Nephron (organoid): ENCODE data around the gene ATP8A1.

ENCODE experiments used
- H3K27ac Mint-ChIP-seq, 3 experiments: 2 replicates each; pipeline ENCODE4 v1.8.0; 2020; ENCODE audit warnings: mixed read lengths in 3 of 3, mild to moderate bottlenecking in 2 of 3, moderate library complexity in 1 of 3
- H3K27me3 Mint-ChIP-seq: 2 replicates; pipeline ENCODE4 v1.8.0; 2021; ENCODE audit warnings: low read depth, mild to moderate bottlenecking, moderate library complexity, mixed read lengths
- H3K36me3 Mint-ChIP-seq: 2 replicates; pipeline ENCODE4 v1.8.0; 2020; ENCODE audit warnings: low read depth, mixed read lengths
- H3K4me1 Mint-ChIP-seq: 2 replicates; pipeline ENCODE4 v1.8.0; 2020; ENCODE audit warnings: mixed read lengths
- H3K4me3 Mint-ChIP-seq, 3 experiments: 2 replicates each; pipeline ENCODE4 v1.8.0; 2020; ENCODE audit warnings: mild to moderate bottlenecking in 3 of 3, mixed read lengths in 3 of 3, moderate library complexity in 2 of 3
- H3K9me3 Mint-ChIP-seq: 2 replicates; pipeline ENCODE4 v1.8.0; 2020; ENCODE audit warnings: mixed read lengths
- TF ChIP-seq, protein P1 (sequence below), 3 experiments: fragments of 200-600 bp; sonication (generic); IDR thresholded peaks; one replicate each; pipeline ENCODE4 v1.5.0; 2021; ENCODE audit warnings: antibody characterized with exemption in 3 of 3; ENCODE audit not compliant: unreplicated experiment in 3 of 3

Gene ATP8A1

DNA sequence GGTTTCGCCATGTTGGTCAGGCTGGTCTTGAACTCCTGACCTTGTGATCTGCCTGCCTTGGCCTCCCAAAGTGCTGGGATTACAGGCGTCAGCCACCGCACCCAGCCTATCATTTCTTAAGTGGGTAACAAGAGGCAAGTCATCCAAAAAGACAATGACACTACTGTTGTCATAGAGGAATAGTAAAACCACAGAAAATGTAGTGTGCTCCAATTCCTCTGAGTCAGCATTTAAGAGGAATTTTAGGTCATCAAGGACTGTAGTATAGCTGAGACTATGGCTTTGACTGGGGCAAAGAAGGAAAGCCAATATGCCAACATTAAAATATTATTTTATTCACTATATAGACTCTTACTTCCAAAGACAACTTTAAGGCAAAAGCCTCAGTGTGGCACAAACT is 48.4 kb downstream of the ATP8A1 start:
- Mint-ChIP-seq H3K4me3 (no peak overlapping the region), H3K27me3 (no peaks in the 10 kb centered on the region), H3K4me1 (peaks cover 16% of the 10 kb centered on the region), H3K9me3 (no peaks in the 10 kb centered on the region), H3K27ac (no peak overlapping the region), H3K36me3 (peaks cover 11% of the 10 kb centered on the region)
- TF ChIP-seq, protein P1, sequence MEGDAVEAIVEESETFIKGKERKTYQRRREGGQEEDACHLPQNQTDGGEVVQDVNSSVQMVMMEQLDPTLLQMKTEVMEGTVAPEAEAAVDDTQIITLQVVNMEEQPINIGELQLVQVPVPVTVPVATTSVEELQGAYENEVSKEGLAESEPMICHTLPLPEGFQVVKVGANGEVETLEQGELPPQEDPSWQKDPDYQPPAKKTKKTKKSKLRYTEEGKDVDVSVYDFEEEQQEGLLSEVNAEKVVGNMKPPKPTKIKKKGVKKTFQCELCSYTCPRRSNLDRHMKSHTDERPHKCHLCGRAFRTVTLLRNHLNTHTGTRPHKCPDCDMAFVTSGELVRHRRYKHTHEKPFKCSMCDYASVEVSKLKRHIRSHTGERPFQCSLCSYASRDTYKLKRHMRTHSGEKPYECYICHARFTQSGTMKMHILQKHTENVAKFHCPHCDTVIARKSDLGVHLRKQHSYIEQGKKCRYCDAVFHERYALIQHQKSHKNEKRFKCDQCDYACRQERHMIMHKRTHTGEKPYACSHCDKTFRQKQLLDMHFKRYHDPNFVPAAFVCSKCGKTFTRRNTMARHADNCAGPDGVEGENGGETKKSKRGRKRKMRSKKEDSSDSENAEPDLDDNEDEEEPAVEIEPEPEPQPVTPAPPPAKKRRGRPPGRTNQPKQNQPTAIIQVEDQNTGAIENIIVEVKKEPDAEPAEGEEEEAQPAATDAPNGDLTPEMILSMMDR (IDR thresholded peaks at IDR 0.05; ENCODE audit: unreplicated experiment in 3 of 3), result no peak

DNA sequence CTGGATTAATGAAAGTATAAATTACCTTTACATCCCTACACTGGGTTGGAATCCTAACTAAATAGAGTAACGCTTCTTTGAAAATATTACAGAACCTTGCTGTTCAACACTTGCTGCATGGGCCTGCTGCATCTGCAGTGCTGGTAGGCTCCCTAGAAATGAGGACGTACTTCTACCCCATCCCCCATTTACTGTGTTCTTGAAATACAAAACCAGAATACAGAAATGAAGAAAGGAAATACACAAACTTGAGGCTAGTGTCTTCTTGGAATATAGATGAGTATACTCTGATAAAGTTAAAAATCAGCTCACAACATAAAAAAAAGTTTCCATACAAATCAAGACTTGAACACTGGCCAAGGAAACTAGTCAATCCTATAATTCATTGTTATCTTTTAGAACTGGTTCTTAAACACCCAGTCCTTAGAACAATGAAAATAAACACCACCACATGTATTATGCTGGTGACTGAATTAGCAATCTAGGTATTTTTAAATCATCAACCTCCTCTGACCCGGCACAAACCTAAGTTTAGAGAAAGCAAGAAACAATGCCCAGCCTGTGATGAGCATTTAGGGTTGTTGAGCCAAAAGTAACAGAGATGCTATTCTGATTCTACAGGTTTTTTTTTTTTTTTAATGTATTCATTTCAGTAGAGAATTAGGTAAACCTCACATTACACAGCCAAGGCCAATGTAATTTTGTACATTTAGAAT is 49.7 kb downstream of the ATP8A1 start:
- H3K9me3 Mint-ChIP-seq, result no peaks in the 10 kb centered on the region
- peaks cover 16% of the 10 kb centered on the region for H3K4me1 Mint-ChIP-seq
- H3K4me3 Mint-ChIP-seq, result no peak overlapping the region
- H3K36me3 Mint-ChIP-seq, result peaks cover 11% of the 10 kb centered on the region
- TF ChIP-seq, protein P1 (IDR thresholded peaks at IDR 0.05; ENCODE audit: unreplicated experiment in 3 of 3), result no peak
- no peaks in the 10 kb centered on the region for H3K27me3 Mint-ChIP-seq
- H3K27ac Mint-ChIP-seq, result no peak overlapping the region

DNA sequence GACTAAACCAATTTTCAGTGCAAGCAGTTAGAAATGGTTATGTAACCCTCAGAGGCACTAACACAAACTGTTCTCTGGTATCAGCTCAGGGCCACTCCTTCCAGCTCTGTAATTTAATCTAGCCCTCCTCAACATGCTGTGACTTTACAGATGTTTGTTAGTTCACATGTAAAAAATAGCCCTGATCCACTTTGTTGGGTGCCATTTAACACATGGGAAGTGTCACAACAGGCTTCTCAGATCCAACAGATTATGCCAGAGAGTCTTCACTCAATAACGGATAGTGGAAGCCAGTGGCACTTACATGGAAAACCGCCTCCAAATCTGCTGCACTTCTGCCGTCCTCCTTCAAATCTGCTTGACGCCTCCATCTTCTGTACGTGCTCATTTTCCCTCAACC is 51.6 kb downstream of the ATP8A1 start:
- no peaks in the 10 kb centered on the region for H3K9me3 Mint-ChIP-seq
- H3K4me3 Mint-ChIP-seq, result no peak overlapping the region
- no peaks in the 10 kb centered on the region for H3K36me3 Mint-ChIP-seq
- H3K27ac Mint-ChIP-seq, result no peak overlapping the region
- peaks cover 16% of the 10 kb centered on the region for H3K4me1 Mint-ChIP-seq
- TF ChIP-seq, protein P1 (IDR thresholded peaks at IDR 0.05; ENCODE audit: unreplicated experiment in 3 of 3), result no peak
- no peaks in the 10 kb centered on the region for H3K27me3 Mint-ChIP-seq

DNA sequence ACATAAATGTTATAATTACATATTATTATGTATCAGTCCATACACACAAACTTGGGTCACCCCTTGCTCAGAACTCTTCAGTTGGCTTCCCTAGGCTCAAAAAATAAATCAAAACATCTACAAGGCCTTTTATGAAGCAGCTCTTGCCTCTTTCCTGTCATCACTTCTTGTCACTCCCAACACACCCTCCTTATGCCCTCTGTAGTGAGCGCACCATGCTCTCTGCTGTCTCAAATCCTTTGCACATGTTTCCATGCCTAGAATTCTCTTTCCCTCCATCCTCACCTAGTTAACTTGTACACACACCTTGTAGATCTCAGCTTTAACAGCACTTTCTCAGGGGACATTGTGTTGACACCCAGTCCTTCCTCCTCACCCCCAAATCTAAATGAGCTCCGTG is 53.0 kb downstream of the ATP8A1 start:
- H3K4me1 Mint-ChIP-seq, result peaks cover 9% of the 10 kb centered on the region
- no peaks in the 10 kb centered on the region for H3K36me3 Mint-ChIP-seq
- H3K27ac Mint-ChIP-seq, result no peak overlapping the region
- TF ChIP-seq, protein P1 (IDR thresholded peaks at IDR 0.05; ENCODE audit: unreplicated experiment in 3 of 3), result no peak
- no peaks in the 10 kb centered on the region for H3K27me3 Mint-ChIP-seq
- H3K4me3 Mint-ChIP-seq, result no peak overlapping the region
- no peaks in the 10 kb centered on the region for H3K9me3 Mint-ChIP-seq

DNA sequence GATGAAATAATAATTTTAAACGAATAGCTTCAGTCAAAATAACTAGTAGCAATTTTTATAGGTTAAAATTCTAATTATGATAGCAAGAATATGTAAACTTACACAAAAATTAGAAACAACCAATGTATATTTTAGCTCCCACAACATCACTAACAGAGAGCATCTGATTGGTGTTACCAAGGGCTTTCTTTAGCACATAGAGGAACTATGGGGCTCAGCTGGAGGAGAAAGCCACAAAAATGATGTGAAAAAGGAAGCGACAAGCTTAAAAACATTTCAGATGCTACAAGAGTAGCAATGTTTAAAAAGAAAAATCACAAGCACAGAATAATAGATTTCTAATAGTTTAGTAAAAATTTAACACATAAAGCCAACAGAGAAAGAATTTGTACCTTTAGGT is 56.3 kb downstream of the ATP8A1 start:
- TF ChIP-seq, protein P1 (IDR thresholded peaks at IDR 0.05; ENCODE audit: unreplicated experiment in 3 of 3), result no peak
- Mint-ChIP-seq H3K4me1 (peaks cover 4% of the 10 kb centered on the region), H3K4me3 (no peak overlapping the region), H3K27ac (no peak overlapping the region), H3K27me3 (no peaks in the 10 kb centered on the region), H3K9me3 (no peaks in the 10 kb centered on the region), H3K36me3 (no peaks in the 10 kb centered on the region)

DNA sequence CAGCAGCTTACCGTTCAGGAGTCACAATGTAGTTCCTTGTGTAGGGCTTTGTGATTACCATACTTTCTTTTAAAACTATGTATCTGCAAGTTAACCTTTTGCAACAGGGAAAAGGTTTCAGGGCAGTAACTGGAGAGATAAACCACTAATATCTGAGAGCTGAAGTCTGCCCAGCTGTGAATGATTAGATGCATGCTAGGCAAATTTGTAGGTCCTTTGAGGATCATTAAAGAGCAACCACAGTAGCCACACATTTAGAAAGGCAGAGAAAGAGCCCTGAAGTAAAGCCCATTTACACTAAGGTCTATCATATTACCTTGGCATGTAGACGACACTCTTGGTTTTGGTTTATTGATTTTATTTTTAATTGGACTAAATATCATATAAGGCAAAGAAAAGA is 60.0 kb downstream of the ATP8A1 start:
- no peak overlapping the region for H3K4me3 Mint-ChIP-seq
- H3K27me3 Mint-ChIP-seq, result no peaks in the 10 kb centered on the region
- no peaks in the 10 kb centered on the region for H3K4me1 Mint-ChIP-seq
- TF ChIP-seq, protein P1 (IDR thresholded peaks at IDR 0.05; ENCODE audit: unreplicated experiment in 3 of 3), result no peak
- no peak overlapping the region for H3K27ac Mint-ChIP-seq
- H3K9me3 Mint-ChIP-seq, result no peaks in the 10 kb centered on the region
- no peaks in the 10 kb centered on the region for H3K36me3 Mint-ChIP-seq
